Right forelimb (tissue), 1 donor: ENCODE results near the gene YPEL5.
A peak's percentile ranks its signal among the peaks of the same experiment; 100 is the strongest.

ENCODE experiments used
- DNase-seq: peaks from one replicate; pipeline ENCODE4 v3.0.0-alpha.2; 2018

Gene YPEL5

GRCh38 chr2:30208453-30208852, 61.6 kb downstream of the YPEL5 start:
- DNase-seq, result peak; percentile 72

GRCh38 chr2:30209227-30209626, 62.4 kb downstream of the YPEL5 start:
- no peak for DNase-seq
